Esophagus mucosa (tissue), 1 donor: ENCODE results near the gene MRPS26. TPM values are rescaled to one million over a fixed set of nuclear protein-coding genes. Genes with fewer than 3 reads are reported as not detected.
"Not testable (repeated sequence)": the region's sequence is repeated elsewhere in the genome, so short reads cannot be mapped to it uniquely, and the experiment has no call there.

Experiments used
- ATAC-seq: fragments of 200-7000 bp; cut with Tn5 transposase; one replicate; pipeline ENCODE4 v1.9.1; 2020
- total RNA-seq: library from RNA; stranded (reverse); gene quantifications from one replicate; pipeline ENCODE4 v1.2.4, GENCODE V29; 2023
- donor health status: DM: yes; HTN: yes; CAD: no.

The MRPS26 gene
- total RNA-seq = 36.5 TPM

DNA sequence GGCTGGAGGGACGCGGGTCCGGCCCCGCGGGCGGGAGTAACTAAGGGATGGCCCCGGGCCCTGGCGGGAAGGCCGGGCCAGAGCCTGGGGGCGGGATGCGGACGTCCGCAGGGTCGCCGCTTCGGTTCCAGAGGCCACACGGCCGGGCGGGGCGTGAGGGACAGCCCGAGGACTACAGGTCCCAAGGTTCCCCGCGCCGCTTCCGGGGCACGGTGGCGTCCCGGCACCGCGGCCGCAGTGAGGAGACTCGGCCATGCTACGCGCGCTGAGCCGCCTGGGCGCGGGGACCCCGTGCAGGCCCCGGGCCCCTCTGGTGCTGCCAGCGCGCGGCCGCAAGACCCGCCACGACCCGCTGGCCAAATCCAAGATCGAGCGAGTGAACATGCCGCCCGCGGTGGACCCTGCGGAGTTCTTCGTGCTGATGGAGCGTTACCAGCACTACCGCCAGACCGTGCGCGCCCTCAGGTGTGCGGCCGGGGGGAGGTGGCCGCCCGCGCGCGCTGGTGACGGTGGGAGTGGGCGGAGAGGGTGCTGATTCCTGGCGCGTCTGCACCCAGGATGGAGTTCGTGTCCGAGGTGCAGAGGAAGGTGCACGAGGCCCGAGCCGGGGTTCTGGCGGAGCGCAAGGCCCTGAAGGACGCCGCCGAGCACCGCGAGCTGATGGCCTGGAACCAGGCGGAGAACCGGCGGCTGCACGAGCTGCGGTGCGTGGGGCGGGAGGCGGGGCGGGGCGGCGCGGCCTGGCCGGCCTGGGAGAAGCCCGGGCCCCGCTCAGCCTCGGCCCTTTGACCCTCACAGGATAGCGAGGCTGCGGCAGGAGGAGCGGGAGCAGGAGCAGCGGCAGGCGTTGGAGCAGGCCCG lies at the start of gene MRPS26:
MRPS26 (plus strand) TSS at position 237 of the 861 bp plus-strand sequence; CDS start at position 254, 17 bp downstream.
- ATAC-seq = peak; percentile 89

DNA sequence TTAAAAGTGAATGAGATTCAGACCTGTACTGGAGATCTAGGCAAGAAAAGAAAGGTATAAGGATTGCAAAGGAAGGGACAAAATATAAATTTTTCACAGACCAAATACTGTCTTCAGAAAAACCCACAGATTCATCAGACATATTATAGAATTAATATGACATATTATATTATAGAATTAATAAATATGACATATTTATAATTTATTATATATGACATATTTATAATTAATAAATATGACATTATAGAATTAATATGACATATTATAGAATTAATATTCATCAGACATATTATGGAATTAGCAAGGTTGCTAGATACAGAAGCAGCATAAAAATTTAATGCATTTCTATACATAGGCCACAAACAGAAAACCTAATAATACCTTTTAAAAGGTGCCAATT lies 47.1 kb upstream of the MRPS26 start:
- ATAC-seq = no peak

GRCh38 chr20:3000852-3001523 lies 44.9 kb upstream of the MRPS26 start:
- peak; percentile 78 for ATAC-seq

- ATAC-seq = no peak
Observed at GRCh38 chr20:3003416-3003815, 42.4 kb upstream of the MRPS26 start.

GRCh38 chr20:3010985-3011723 lies 34.7 kb upstream of the MRPS26 start:
- ATAC-seq = no peak

- ATAC-seq = no peak
Observed at GRCh38 chr20:3011752-3012151, 34.1 kb upstream of the MRPS26 start.

DNA sequence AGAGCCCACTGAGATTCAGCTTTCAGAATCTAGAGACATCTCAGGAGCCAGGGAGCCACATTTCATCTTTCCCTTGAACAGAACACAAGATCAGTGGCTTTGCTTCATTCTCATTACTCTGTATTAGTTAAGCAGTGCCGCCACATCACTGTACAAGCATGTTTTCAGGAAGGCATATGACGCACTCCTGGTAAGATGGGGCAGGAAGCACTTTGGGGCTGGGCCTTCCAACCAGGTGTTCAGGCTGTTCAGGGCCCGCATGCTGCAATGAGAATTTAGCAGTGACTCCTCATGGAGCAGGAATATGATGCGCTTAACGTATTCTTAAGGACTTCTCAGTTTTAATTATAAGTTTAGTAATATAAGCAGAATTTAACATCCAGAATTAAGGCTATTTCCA lies 32.1 kb upstream of the MRPS26 start:
- no peak for ATAC-seq

DNA sequence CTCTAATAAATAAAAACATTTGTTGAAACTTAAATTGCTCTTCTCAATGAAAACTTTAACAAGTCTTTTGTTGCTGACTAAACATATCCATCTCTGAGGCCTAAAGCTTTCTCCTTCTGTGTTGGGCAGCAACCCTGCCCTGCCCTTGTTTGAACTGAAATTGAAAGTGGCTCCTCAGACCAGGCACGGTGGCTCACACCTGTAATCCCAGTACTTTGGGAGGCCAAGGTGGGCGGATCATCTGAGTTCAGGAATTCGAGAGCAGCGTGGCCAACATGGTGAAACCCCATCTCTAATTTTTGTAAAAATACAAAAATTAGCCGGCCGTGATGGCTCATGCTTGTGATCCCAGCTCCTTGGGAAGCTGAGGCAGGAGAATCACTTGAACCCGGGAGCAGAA lies 31.7 kb upstream of the MRPS26 start:
- no peak for ATAC-seq

- ATAC-seq = no peak
Observed at GRCh38 chr20:3014662-3015061, 31.2 kb upstream of the MRPS26 start.

DNA sequence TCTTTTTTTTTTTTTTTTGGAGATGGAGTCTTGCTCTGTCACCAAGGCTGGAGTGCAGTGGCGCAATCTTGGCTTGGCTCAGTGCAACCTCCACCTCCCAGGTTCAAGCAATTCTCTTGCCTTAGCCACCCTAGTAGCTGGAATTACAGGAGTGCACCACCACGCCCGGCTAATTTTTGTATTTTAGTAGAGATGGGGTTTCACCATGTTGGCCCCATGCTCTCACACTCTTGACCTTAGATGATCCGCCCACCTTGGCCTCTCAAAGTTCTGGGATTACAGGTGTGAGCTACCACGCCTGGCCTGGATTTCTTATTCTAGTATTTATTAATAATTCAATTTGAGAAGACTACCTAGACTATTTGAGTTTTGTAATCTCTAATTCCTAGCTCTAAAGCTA lies 30.6 kb upstream of the MRPS26 start:
- not testable (repeated sequence) for ATAC-seq

GRCh38 chr20:3021327-3021726 lies 24.5 kb upstream of the MRPS26 start:
- no peak for ATAC-seq

GRCh38 chr20:3021777-3022176 lies 24.1 kb upstream of the MRPS26 start:
- ATAC-seq = no peak

GRCh38 chr20:3022559-3023490 lies 23.0 kb upstream of the MRPS26 start:
- ATAC-seq = peak; percentile 32

GRCh38 chr20:3027987-3028386 lies 17.9 kb upstream of the MRPS26 start:
- no peak for ATAC-seq

DNA sequence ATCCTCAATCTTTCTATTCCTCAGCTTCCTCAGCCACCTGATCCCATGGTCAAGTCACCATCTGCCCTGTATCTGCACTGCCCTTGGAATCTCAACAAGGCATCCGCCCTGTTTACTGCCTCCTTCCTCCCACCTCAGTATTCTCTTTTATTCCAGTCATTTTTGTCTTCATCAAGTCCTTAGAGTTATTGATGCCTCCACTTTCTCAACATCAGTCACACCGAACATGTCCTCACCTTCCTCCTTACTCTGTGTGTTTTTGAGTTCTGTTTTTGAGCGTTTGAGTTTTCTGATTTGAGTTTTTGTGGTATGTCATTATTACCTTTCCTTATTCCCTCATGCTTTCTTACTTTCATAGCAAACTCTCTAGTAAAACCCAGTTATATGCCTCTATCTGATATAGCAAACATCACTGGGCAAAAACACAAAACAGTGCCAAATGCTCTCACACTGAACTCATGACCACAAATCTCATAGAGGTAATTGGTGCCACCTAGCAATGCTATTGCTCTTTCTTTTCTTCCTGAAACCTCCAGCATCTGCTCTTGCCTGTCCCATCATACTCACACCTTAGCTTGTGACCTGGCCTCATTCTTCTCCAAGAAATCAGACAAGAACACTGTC lies 14.2 kb upstream of the MRPS26 start:
- no peak for ATAC-seq

DNA sequence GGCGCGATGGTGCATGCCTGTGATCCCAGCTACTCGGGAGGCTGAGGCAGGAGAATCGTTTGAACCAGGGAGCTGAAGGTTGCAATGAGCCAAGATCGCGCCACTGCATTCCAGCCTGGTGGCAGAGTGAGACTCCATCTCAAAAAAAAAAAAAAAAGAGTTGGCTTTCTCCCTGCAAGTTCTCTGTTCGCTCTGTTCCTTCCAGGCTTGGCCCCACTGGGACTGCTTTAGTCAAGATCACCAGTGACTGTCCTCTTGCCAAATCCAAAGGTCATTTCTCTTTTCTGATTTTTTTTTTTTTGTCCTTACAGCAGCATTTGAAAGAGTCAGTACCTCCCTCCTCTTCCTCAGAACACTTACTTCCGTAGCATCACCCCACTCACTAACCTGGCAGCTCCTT lies 13.2 kb upstream of the MRPS26 start:
- ATAC-seq = no peak

- ATAC-seq = no peak
Observed at GRCh38 chr20:3037654-3038053, 8.2 kb upstream of the MRPS26 start.

DNA sequence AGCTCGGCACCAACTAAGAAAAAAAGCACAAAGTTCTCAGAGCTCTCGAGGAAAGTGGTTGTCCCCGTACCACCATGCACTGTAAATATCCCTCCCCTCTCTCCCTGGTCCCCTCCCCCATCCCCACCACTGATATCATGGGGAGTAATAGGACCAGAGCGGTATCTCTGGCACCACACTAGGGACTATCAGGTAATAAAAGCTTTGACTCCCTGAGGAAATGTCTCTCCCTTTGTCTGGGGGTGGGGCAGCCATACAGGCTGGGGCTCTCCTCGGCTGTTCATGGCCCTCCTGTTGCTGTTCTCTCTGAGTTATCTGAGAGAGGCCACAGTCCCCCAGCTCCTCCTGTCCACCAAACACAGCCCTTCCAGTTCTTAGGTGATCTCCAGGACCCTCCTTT lies 7.4 kb upstream of the MRPS26 start:
- ATAC-seq = no peak

DNA sequence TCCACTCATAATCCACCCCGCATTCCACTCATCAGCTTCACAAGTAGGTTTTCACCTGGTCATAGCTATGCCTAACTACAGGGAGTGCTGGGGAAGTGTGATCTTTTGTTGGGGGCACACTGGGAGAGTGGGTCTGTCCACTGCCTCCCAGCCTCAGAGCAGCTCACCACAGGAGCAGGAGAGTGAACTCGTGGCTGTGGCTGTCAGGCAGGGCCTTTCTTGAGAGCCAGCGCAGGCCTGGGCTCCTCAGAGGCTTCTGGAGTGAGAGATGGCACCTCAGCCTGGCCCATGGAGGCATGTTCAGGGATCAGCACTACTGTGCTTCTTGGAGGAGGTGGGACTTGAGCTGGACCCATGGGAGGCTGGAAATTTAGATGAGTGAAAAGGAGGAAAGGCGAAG lies 6.4 kb upstream of the MRPS26 start:
- no peak for ATAC-seq

- no peak for ATAC-seq
Observed at GRCh38 chr20:3040086-3040485, 5.8 kb upstream of the MRPS26 start.

GRCh38 chr20:3041854-3042409 lies 3.9 kb upstream of the MRPS26 start:
- ATAC-seq = no peak
